ENCODE results near the gene NUDT14.

Gene NUDT14

DNA sequence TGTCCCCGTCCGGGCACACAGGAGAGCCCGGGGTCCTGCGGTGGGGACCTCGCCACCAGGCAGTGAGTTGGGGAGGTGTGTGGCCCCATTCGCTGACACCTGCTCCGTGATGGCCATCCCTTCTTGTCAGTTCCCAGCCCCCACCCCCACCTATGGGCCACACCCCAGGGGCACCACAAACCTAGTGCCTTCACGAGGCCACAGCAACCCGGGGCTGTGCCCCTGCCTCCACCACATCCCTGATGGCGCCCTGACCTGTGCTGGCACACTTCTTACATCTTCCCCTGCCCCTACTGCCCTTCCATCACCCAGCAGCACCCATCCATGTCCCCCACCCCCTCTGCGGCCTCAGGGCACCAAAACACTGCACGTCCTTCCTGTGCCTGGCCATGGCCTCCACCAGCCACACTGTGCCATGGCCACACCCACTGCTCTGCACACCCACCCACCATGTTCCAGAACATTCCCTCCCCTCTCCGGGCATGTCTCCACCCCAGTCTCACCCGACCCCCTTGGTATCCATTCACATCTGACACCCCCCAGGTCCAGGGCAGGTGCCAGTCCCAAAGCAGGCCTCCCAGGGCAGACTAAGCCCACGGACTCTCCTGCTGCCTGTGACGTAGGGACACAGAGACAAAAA, 37.0 kb downstream of the NUDT14 start:
- TF ChIP-seq, protein P1, sequence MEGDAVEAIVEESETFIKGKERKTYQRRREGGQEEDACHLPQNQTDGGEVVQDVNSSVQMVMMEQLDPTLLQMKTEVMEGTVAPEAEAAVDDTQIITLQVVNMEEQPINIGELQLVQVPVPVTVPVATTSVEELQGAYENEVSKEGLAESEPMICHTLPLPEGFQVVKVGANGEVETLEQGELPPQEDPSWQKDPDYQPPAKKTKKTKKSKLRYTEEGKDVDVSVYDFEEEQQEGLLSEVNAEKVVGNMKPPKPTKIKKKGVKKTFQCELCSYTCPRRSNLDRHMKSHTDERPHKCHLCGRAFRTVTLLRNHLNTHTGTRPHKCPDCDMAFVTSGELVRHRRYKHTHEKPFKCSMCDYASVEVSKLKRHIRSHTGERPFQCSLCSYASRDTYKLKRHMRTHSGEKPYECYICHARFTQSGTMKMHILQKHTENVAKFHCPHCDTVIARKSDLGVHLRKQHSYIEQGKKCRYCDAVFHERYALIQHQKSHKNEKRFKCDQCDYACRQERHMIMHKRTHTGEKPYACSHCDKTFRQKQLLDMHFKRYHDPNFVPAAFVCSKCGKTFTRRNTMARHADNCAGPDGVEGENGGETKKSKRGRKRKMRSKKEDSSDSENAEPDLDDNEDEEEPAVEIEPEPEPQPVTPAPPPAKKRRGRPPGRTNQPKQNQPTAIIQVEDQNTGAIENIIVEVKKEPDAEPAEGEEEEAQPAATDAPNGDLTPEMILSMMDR (IDR thresholded peaks at IDR 0.05; ENCODE audit: low read depth, low read length, missing control alignments): no peak
- H3K4me3 ChIP-seq (ENCODE audit: low read depth, low read length): no peak overlapping the region
- no peak for DNase-seq (ENCODE audit: low read depth)

GRCh38 chr14:105143451-105144025, 37.6 kb downstream of the NUDT14 start:
- no peak for DNase-seq (ENCODE audit: low read depth)
- H3K4me3 ChIP-seq (ENCODE audit: low read depth, low read length): no peak overlapping the region
- TF ChIP-seq, protein P1 (IDR thresholded peaks at IDR 0.05; ENCODE audit: low read depth, low read length, missing control alignments): no peak

- H3K4me3 ChIP-seq (ENCODE audit: low read depth, low read length): no peak overlapping the region
- TF ChIP-seq, protein P1 (IDR thresholded peaks at IDR 0.05; ENCODE audit: low read depth, low read length, missing control alignments): no peak
These were observed 38.3 kb downstream of the NUDT14 start for GRCh38 chr14:105142651-105143450.

DNA sequence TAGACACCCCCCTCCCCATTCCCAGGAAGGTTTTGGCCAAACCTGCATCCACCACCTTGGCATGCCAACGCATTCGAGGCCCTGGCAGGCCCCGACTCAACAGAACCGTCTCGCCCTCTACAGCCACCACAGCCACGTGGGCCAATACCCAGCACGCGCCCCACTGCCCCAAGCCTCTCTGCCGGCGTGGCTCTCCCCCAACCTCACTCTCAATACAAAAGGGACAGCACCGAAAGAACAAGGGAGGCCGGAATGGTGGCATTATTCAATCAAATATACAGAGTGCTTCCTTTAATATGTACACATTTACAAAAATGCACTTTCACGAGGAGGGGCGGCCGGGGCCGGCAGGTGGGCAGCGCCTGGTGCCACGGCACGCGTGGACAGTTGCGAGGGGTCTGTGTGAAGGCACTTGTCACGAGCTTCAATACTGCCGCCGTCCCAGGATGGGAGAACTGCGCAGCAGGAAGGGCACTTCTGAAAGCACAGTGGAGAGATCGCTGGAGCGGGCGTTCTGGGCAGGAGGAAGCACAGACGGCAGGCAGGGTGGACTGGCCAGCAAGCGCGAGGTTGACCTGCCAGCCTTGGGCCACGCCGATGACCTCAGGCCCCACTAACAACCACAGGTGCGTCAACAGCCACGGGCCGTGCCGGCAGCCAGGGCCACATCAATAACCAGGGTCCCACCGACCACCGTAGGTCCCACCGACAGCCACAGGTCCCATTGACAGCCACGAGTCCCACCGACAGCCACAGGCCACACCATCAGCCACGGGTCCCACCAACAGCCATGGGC, 39.4 kb downstream of the NUDT14 start:
- DNase-seq (ENCODE audit: low read depth): no peak
- TF ChIP-seq, protein P1 (IDR thresholded peaks at IDR 0.05; ENCODE audit: low read depth, low read length, missing control alignments): no peak
- no peak overlapping the region for H3K4me3 ChIP-seq (ENCODE audit: low read depth, low read length)

More at GRCh38 chr14:105142651-105143450, 38.3 kb downstream of the NUDT14 start:
- DNase-seq (ENCODE audit: low read depth): no peak

DNA sequence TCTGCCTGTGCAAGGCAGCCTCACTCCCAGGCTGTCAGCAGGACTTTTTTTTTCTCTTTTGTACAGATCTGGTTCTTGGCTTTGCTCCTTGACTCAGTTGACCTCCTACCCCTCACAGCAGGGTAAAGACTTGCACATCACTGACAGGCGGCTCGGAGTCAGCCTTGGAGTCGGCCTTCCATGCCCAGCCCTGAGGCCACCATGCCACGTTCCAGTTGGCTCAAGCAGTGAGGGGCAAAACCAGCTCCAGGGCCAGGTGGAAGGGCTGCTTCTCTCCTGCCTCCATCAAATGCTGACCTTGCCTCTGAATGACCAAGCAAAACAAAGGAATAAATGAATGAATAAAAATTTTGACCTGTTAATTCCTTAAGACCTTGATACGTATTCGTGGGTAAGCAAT, 40.1 kb downstream of the NUDT14 start:
- TF ChIP-seq, protein P1 (IDR thresholded peaks at IDR 0.05; ENCODE audit: low read depth, low read length, missing control alignments): no peak
- H3K4me3 ChIP-seq (ENCODE audit: low read depth, low read length): no peak overlapping the region
- no peak for DNase-seq (ENCODE audit: low read depth)

GRCh38 chr14:105140581-105140980, 40.5 kb downstream of the NUDT14 start:
- no peak for DNase-seq (ENCODE audit: low read depth)
- no peak overlapping the region for H3K4me3 ChIP-seq (ENCODE audit: low read depth, low read length)
- TF ChIP-seq, protein P1 (IDR thresholded peaks at IDR 0.05; ENCODE audit: low read depth, low read length, missing control alignments): no peak
